SK-N-SH (cell line): ENCODE data around the gene STK36.

Experiments used
- CTCF ChIP-seq: fragments of 200-600 bp; sonication (generic); IDR thresholded peaks from 2 replicates; pipeline ENCODE4 v1.6.1; 2017; ENCODE audit warnings: antibody characterized with exemption, mild to moderate bottlenecking, moderate library complexity
- EP300 ChIP-seq, 2 experiments: IDR thresholded peaks; 2 replicates each; pipeline versions ENCODE4 v1.4.0 to v1.6.1; 2012; ENCODE audit warnings: borderline replicate concordance in 1 of 2, low read depth in 1 of 2, low read length in 1 of 2
- EZH2phosphoT487 ChIP-seq: fragments of 200-600 bp; sonication (generic); IDR thresholded peaks from 2 replicates; pipeline ENCODE4 v1.6.1; 2017; ENCODE audit warnings: low read depth, mixed run types, mild to moderate bottlenecking, antibody characterized with exemption, moderate library complexity, borderline replicate concordance
- GATA2 ChIP-seq: sonication (generic); formaldehyde crosslinking; IDR thresholded peaks from 2 replicates; pipeline ENCODE4 v1.5.0; 2020; ENCODE audit warnings: mild to moderate bottlenecking, missing genetic modification reagents
- MAX ChIP-seq: IDR thresholded peaks from 2 replicates; pipeline ENCODE4 v1.4.0; 2012; ENCODE audit warnings: low read depth
- NRF1 ChIP-seq: IDR thresholded peaks from 2 replicates; pipeline ENCODE4 v1.6.1; 2012; ENCODE audit warnings: low read depth, mild to moderate bottlenecking, low read length
- RAD21 ChIP-seq: IDR thresholded peaks from 2 replicates; pipeline ENCODE4 v1.6.1; 2012; ENCODE audit warnings: mild to moderate bottlenecking, low read length
- RXRA ChIP-seq: IDR thresholded peaks from 2 replicates; pipeline ENCODE4 v1.4.0; 2012; ENCODE audit warnings: low read depth, mild to moderate bottlenecking, borderline replicate concordance
- TAF1 ChIP-seq: IDR thresholded peaks from 2 replicates; pipeline ENCODE4 v1.6.1; 2012; ENCODE audit warnings: low read depth, mild to moderate bottlenecking, low read length, moderate library complexity, borderline replicate concordance
- TCF12 ChIP-seq: IDR thresholded peaks from 2 replicates; pipeline ENCODE4 v1.4.0; 2012
- USF2 ChIP-seq: fragments of 150-350 bp; IDR thresholded peaks from 2 replicates; pipeline ENCODE4 v1.6.1; 2017; ENCODE audit warnings: antibody characterized with exemption, low read length, low read depth, borderline replicate concordance
- YY1 ChIP-seq: IDR thresholded peaks from 2 replicates; pipeline ENCODE4 v1.4.0; 2012; ENCODE audit warnings: low read depth, mild to moderate bottlenecking

- TF ChIP-seq CTCF: no peak
- TF ChIP-seq TAF1: no peak
- no peak for TF ChIP-seq GATA2
- no peak for TF ChIP-seq EP300 (IDR thresholded peaks at IDR 0.05; ENCODE audit: borderline replicate concordance in 1 of 2, low read depth in 1 of 2, low read length in 1 of 2)
- no peak for TF ChIP-seq EZH2phosphoT487
- TF ChIP-seq RAD21: no peak
- TF ChIP-seq NRF1: no peak
- no peak for TF ChIP-seq USF2
- no peak for TF ChIP-seq RXRA
- TF ChIP-seq YY1: no peak
- no peak for TF ChIP-seq TCF12
- no peak for TF ChIP-seq MAX
These were observed 39.7 kb downstream of the STK36 start for GRCh38 chr2:218711550-218711929.
